Caco-2 (cell line): Measurements from ENCODE around the gene DPP3. TPM values are rescaled to one million over a fixed set of nuclear protein-coding genes. Genes with fewer than 3 reads are reported as not detected.

Source experiments
- BruUV-seq: library from RNA; stranded (reverse); fragments of 400-500 nt; replicated peaks from 2 replicates; lab custom pipeline; 2021; lab: Mats Ljungman, UMichigan
- CTCF ChIA-PET: fragments of 300-600 bp; sonication (Branson Sonifier 250); formaldehyde crosslinking; loops from one replicate; lab custom pipeline; 2022; ENCODE audit warnings: antibody characterized with exemption; lab: Charles Lee
- POLR2A ChIA-PET: fragments of 300-600 bp; sonication (Branson Sonifier 250); formaldehyde crosslinking; loops from one replicate; lab custom pipeline; 2022; ENCODE audit warnings: antibody characterized with exemption; lab: Charles Lee
- DNase-seq, 2 experiments: peaks; one replicate each; pipeline versions ENCODE4 v3.0.0 to v3.0.0-alpha.2; 2020 to 2022
- H3K27me3 ChIP-seq: replicated peaks from 2 replicates; pipeline ENCODE4 v1.6.0; 2011; ENCODE audit warnings: low read length; ENCODE audit not compliant: control insufficient read depth, insufficient read depth
- H3K36me3 ChIP-seq: 2 replicates; pipeline ENCODE4 v1.5.1; 2011; ENCODE audit warnings: low read length; ENCODE audit not compliant: control insufficient read depth, insufficient read depth
- H3K4me1 ChIP-seq: fragments of 250-450 bp; sonication (Bioruptor Pico); 2 replicates; pipeline ENCODE4 v1.5.1; 2020; ENCODE audit warnings: mild to moderate bottlenecking
- H3K4me3 ChIP-seq: 2 replicates; pipeline ENCODE4 v1.5.1; 2011; ENCODE audit warnings: low read depth, mild to moderate bottlenecking, control low read depth, low read length
- H3K9me3 ChIP-seq: fragments of 250-450 bp; sonication (Bioruptor Pico); 2 replicates; pipeline ENCODE4 v1.5.1; 2020; ENCODE audit warnings: mild to moderate bottlenecking, moderate library complexity
- H3K27ac Mint-ChIP-seq: one replicate; pipeline ENCODE4 v1.8.0; 2022; ENCODE audit warnings: mixed read lengths; ENCODE audit not compliant: unreplicated experiment
- H3K27me3 Mint-ChIP-seq: one replicate; pipeline ENCODE4 v1.8.0; 2022; ENCODE audit warnings: mixed read lengths; ENCODE audit not compliant: insufficient read depth, unreplicated experiment
- H3K36me3 Mint-ChIP-seq: one replicate; pipeline ENCODE4 v1.8.0; 2022; ENCODE audit warnings: mild to moderate bottlenecking, mixed read lengths; ENCODE audit not compliant: insufficient read depth, unreplicated experiment
- H3K4me1 Mint-ChIP-seq: one replicate; pipeline ENCODE4 v1.8.0; 2022; ENCODE audit warnings: low read depth, mixed read lengths; ENCODE audit not compliant: unreplicated experiment
- H3K4me3 Mint-ChIP-seq: one replicate; pipeline ENCODE4 v1.8.0; 2022; ENCODE audit warnings: mild to moderate bottlenecking, moderate library complexity, mixed read lengths; ENCODE audit not compliant: unreplicated experiment
- H3K9me3 Mint-ChIP-seq: one replicate; pipeline ENCODE4 v1.8.0; 2022; ENCODE audit warnings: mixed read lengths; ENCODE audit not compliant: unreplicated experiment
- intact Hi-C: fragments of 100-400 bp; cut with micrococcal nuclease; formaldehyde crosslinking; loops from one replicate; pipeline ENCODE4 v1.10.0; 2022; ENCODE audit not compliant: unreplicated experiment
- total RNA-seq: library from RNA; stranded (reverse); gene quantifications from 2 replicates; pipeline ENCODE4 v1.2.3, GENCODE V29; 2022
- TF ChIP-seq, protein P1 (sequence below), 2 experiments: fragments of 200-600 bp in 1 of 2; IDR thresholded peaks; 1 replicate in 1 of 2; 2 replicates in 1 of 2; pipeline versions ENCODE4 v1.5.1 to v1.8.0; 2011 to 2022; ENCODE audit warnings: antibody characterized with exemption in 1 of 2, control low read depth in 1 of 2, inconsistent platforms in 1 of 2, low read depth in 1 of 2, low read length in 1 of 2, mild to moderate bottlenecking in 1 of 2, moderate library complexity in 1 of 2; ENCODE audit not compliant: insufficient read depth in 1 of 2, severe bottlenecking in 1 of 2, unreplicated experiment in 1 of 2

DPP3 gene
- total RNA-seq, 1 experiment from 2014 or later: 106 TPM

GRCh38 chr11:66548774-66549630 lies 68.8 kb downstream of the DPP3 start:
- ChIA-PET CTCF (interaction anchor here (1.0 to 1.5 kb wide), 2 partner anchors 44 to 129 kb away, joined by 4 to 5 read pairs; partner anchors contain the start of genes CCDC87 and RBM4B), POLR2A (interaction anchor here (0.7 to 1.3 kb wide), 2 partner anchors 61 to 67 kb away, joined by 3 to 14 read pairs; no protein-coding TSS in a partner anchor)
- no peaks in the 10 kb centered on the region for H3K27me3 Mint-ChIP-seq
- no peak overlapping the region for H3K4me3 ChIP-seq
- H3K27ac Mint-ChIP-seq: no peak overlapping the region
- H3K9me3 ChIP-seq: no peaks in the 10 kb centered on the region
- BruUV-seq: no TSS peak
- no peaks in the 10 kb centered on the region for H3K36me3 Mint-ChIP-seq
- DNase-seq: no peak
- H3K4me3 Mint-ChIP-seq: no peak overlapping the region
- intact Hi-C loops: loop anchor here (5.0 kb wide), 2 partner anchors 43 to 68 kb away; partner anchors contain the start of genes CCDC87, CCS and RBM14
- no peaks in the 10 kb centered on the region for H3K36me3 ChIP-seq
- no peaks in the 10 kb centered on the region for H3K27me3 ChIP-seq
- TF ChIP-seq, protein P1, sequence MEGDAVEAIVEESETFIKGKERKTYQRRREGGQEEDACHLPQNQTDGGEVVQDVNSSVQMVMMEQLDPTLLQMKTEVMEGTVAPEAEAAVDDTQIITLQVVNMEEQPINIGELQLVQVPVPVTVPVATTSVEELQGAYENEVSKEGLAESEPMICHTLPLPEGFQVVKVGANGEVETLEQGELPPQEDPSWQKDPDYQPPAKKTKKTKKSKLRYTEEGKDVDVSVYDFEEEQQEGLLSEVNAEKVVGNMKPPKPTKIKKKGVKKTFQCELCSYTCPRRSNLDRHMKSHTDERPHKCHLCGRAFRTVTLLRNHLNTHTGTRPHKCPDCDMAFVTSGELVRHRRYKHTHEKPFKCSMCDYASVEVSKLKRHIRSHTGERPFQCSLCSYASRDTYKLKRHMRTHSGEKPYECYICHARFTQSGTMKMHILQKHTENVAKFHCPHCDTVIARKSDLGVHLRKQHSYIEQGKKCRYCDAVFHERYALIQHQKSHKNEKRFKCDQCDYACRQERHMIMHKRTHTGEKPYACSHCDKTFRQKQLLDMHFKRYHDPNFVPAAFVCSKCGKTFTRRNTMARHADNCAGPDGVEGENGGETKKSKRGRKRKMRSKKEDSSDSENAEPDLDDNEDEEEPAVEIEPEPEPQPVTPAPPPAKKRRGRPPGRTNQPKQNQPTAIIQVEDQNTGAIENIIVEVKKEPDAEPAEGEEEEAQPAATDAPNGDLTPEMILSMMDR (IDR thresholded peaks at IDR 0.05; ENCODE audit: insufficient read depth in 1 of 2, low read depth in 1 of 2, low read length in 1 of 2, severe bottlenecking in 1 of 2, unreplicated experiment in 1 of 2): no peak
- H3K9me3 Mint-ChIP-seq: no peaks in the 10 kb centered on the region
- H3K4me1 ChIP-seq: peaks cover 30% of the 10 kb centered on the region
- H3K4me1 Mint-ChIP-seq: peaks cover 15% of the 10 kb centered on the region

GRCh38 chr11:66549696-66550095 lies 69.5 kb downstream of the DPP3 start:
- H3K9me3 ChIP-seq: no peaks in the 10 kb centered on the region
- no peak overlapping the region for H3K27ac Mint-ChIP-seq
- intact Hi-C loops: loop anchor here (5.0 kb wide), 2 partner anchors 43 to 68 kb away; partner anchors contain the start of genes CCDC87, CCS and RBM14
- POLR2A ChIA-PET: interaction anchor here (0.7 to 1.3 kb wide), 2 partner anchors 60 to 66 kb away, joined by 3 to 14 read pairs; no protein-coding TSS in a partner anchor
- H3K9me3 Mint-ChIP-seq: no peaks in the 10 kb centered on the region
- no peaks in the 10 kb centered on the region for H3K36me3 ChIP-seq
- DNase-seq: no peak
- TF ChIP-seq, protein P1 (IDR thresholded peaks at IDR 0.05; ENCODE audit: insufficient read depth in 1 of 2, low read depth in 1 of 2, low read length in 1 of 2, severe bottlenecking in 1 of 2, unreplicated experiment in 1 of 2): no peak
- no peaks in the 10 kb centered on the region for H3K27me3 Mint-ChIP-seq
- H3K36me3 Mint-ChIP-seq: no peaks in the 10 kb centered on the region
- H3K4me3 ChIP-seq: no peak overlapping the region
- no TSS peak for BruUV-seq
- CTCF ChIA-PET: interaction anchor here (1.0 to 1.5 kb wide), 2 partner anchors 43 to 128 kb away, joined by 4 to 5 read pairs; partner anchors contain the start of genes CCDC87 and RBM4B
- no peaks in the 10 kb centered on the region for H3K27me3 ChIP-seq
- H3K4me1 Mint-ChIP-seq: peaks cover 15% of the 10 kb centered on the region
- peaks cover 29% of the 10 kb centered on the region for H3K4me1 ChIP-seq
- no peak overlapping the region for H3K4me3 Mint-ChIP-seq

- no peak overlapping the region for H3K4me3 Mint-ChIP-seq
- H3K4me3 ChIP-seq: no peak overlapping the region
- ChIA-PET POLR2A (interaction anchor here (1.0 kb wide), 1 partner anchor 66 kb away, joined by 3 read pairs; the partner anchor contains the start of gene RBM14), CTCF (interaction anchor here (1.5 kb wide), 1 partner anchor 42 kb away, joined by 4 read pairs; the partner anchor contains the start of genes CCDC87 and CCS)
- no peaks in the 10 kb centered on the region for H3K36me3 ChIP-seq
- H3K4me1 ChIP-seq: peaks cover 22% of the 10 kb centered on the region
- TF ChIP-seq, protein P1 (IDR thresholded peaks at IDR 0.05; ENCODE audit: insufficient read depth in 1 of 2, low read depth in 1 of 2, low read length in 1 of 2, severe bottlenecking in 1 of 2, unreplicated experiment in 1 of 2): no peak
- no peak for DNase-seq
- H3K27me3 ChIP-seq: no peaks in the 10 kb centered on the region
- H3K36me3 Mint-ChIP-seq: no peaks in the 10 kb centered on the region
- peaks cover 10% of the 10 kb centered on the region for H3K4me1 Mint-ChIP-seq
- no peak overlapping the region for H3K27ac Mint-ChIP-seq
- no peaks in the 10 kb centered on the region for H3K27me3 Mint-ChIP-seq
- BruUV-seq: no TSS peak
- intact Hi-C loops: no loop called here
- no peaks in the 10 kb centered on the region for H3K9me3 ChIP-seq
- H3K9me3 Mint-ChIP-seq: no peaks in the 10 kb centered on the region
Observed at GRCh38 chr11:66550887-66551286, 70.7 kb downstream of the DPP3 start.
